OCI-LY7 (cell line): ENCODE data around the gene KCNMA1.

Experiments
- CTCF ChIP-seq: fragments of 200-600 bp; sonication (generic); conservative IDR thresholded peaks from 2 replicates; pipeline ENCODE4 v1.5.1; 2014; ENCODE audit warnings: mild to moderate bottlenecking, antibody characterized with exemption, low read length, moderate library complexity, mixed read lengths
- EZH2phosphoT487 ChIP-seq: fragments of 200-600 bp; sonication (generic); IDR thresholded peaks from 2 replicates; pipeline ENCODE4 v1.6.1; 2018; ENCODE audit warnings: low read depth, borderline replicate concordance, mild to moderate bottlenecking, mixed run types, antibody characterized with exemption, low read length, moderate library complexity, mixed read lengths

GRCh38 chr10:76991621-76992020, 646.0 kb downstream of the KCNMA1 start:
- TF ChIP-seq CTCF (no peak), EZH2phosphoT487 (no peak)
